H1 (cell line): ENCODE data around the gene NUP85. TPM values are rescaled to one million over a fixed set of nuclear protein-coding genes. Genes with fewer than 3 reads are reported as not detected.

Source experiments
- ATF3 ChIP-seq: IDR thresholded peaks from 2 replicates; pipeline ENCODE4 v1.6.1; 2011; ENCODE audit warnings: low read depth, mild to moderate bottlenecking, low read length; ENCODE audit not compliant: insufficient read depth
- BACH1 ChIP-seq: IDR thresholded peaks from 2 replicates; pipeline ENCODE4 v1.6.1; 2012; ENCODE audit warnings: low read length, improper control_type of control experiment
- CHD2 ChIP-seq: IDR thresholded peaks from 2 replicates; pipeline ENCODE4 v1.6.1; 2012; ENCODE audit warnings: low read length, improper control_type of control experiment
- E2F6 ChIP-seq: IDR thresholded peaks from 2 replicates; pipeline ENCODE4 v1.6.1; 2012; ENCODE audit warnings: inconsistent platforms
- JUND ChIP-seq: IDR thresholded peaks from 2 replicates; pipeline ENCODE4 v1.6.1; 2011; ENCODE audit warnings: mild to moderate bottlenecking, improper control_type of control experiment, low read length
- KDM4A ChIP-seq: IDR thresholded peaks from one replicate; pipeline ENCODE4 v1.7.1; 2012; ENCODE audit warnings: low read depth, mild to moderate bottlenecking, moderate library complexity, low read length, inconsistent platforms; ENCODE audit not compliant: severe bottlenecking
- NRF1 ChIP-seq: IDR thresholded peaks from 2 replicates; pipeline ENCODE4 v1.6.1; 2011; ENCODE audit warnings: mild to moderate bottlenecking, low read depth, low read length, improper control_type of control experiment
- POLR2A ChIP-seq, 2 experiments: IDR thresholded peaks; 1 replicate in 1 of 2; 2 replicates in 1 of 2; pipeline ENCODE4 v1.6.1; 2011; ENCODE audit warnings: low read depth in 2 of 2, low read length in 2 of 2, mild to moderate bottlenecking in 2 of 2; ENCODE audit errors: control extremely low read depth in 1 of 2
- POU5F1 ChIP-seq: IDR thresholded peaks from 2 replicates; pipeline ENCODE4 v1.6.1; 2011; ENCODE audit warnings: low read depth, mild to moderate bottlenecking, low read length, moderate library complexity
- RAD21 ChIP-seq, 2 experiments: IDR thresholded peaks in 1 of 2; conservative IDR thresholded peaks in 1 of 2; 2 replicates each; pipeline ENCODE4 v1.6.1; 2011; ENCODE audit warnings: low read depth in 2 of 2, low read length in 2 of 2, improper control_type of control experiment in 1 of 2, inconsistent platforms in 1 of 2, mild to moderate bottlenecking in 1 of 2, moderate library complexity in 1 of 2
- RBBP5 ChIP-seq: IDR thresholded peaks from 2 replicates; pipeline ENCODE4 v1.7.1; 2012; ENCODE audit warnings: low read depth, mild to moderate bottlenecking, inconsistent platforms, low read length, moderate library complexity, borderline replicate concordance
- SIN3A ChIP-seq, 2 experiments: IDR thresholded peaks in 1 of 2; conservative IDR thresholded peaks in 1 of 2; 2 replicates each; pipeline ENCODE4 v1.6.1; 2011 to 2012; ENCODE audit warnings: low read length in 2 of 2, improper control_type of control experiment in 1 of 2, low read depth in 1 of 2, mild to moderate bottlenecking in 1 of 2
- SRF ChIP-seq: IDR thresholded peaks from 2 replicates; pipeline ENCODE4 v1.6.1; 2011; ENCODE audit warnings: mild to moderate bottlenecking, low read depth, low read length, moderate library complexity
- TEAD4 ChIP-seq: IDR thresholded peaks from 2 replicates; pipeline ENCODE4 v1.6.1; 2012; ENCODE audit warnings: low read depth, low read length, inconsistent platforms, mixed read lengths
- USF2 ChIP-seq: IDR thresholded peaks from 2 replicates; pipeline ENCODE4 v1.6.1; 2011; ENCODE audit warnings: low read length, improper control_type of control experiment
- polyA plus RNA-seq, 7 experiments: library from polyadenylated mRNA; depleted of rRNA in 3 of 7; stranded (reverse) in 5 of 7; unstranded in 2 of 7; fragments of >200 nt in 5 of 7; fragments of 200-250 nt in 2 of 7; gene quantifications; 1 replicate in 5 of 7; 2 replicates in 1 of 7; 4 replicates in 1 of 7; pipeline versions ENCODE4 v1.2.1 to v1.2.3, GENCODE V29; 2011 to 2013; ENCODE audit warnings: missing spikeins in 2 of 7, mixed read lengths in 2 of 7
- total RNA-seq: library from RNA; stranded (reverse); fragmentation: NEBNext Ultra II Directional; extraction: Animal tissue kit (Norgen Biotek cat#: 25700); gene quantifications from 2 replicates; pipeline ENCODE4 v1.2.1, GENCODE V29; 2021
- TF ChIP-seq, protein P1 (sequence below): IDR thresholded peaks from 2 replicates; pipeline ENCODE4 v1.6.1; 2012; ENCODE audit warnings: inconsistent platforms

NUP85 gene
- total and polyA plus RNA-seq, 2 of the 8 experiments (the other 6 are each of a cell fraction or from before 2014, with no cell fraction given): 98.5 to 154 TPM

GRCh38 chr17:75271233-75271954 lies 65.9 kb downstream of the NUP85 start (continued):
- TF ChIP-seq ATF3: peak; percentile 88; the same call in 1 of the 2 replicates
- TF ChIP-seq E2F6: 0 out of 2 replicates have a peak, but pooled peaks have one; percentile 7
- TF ChIP-seq JUND: no peak
- TF ChIP-seq POU5F1: no peak
- peak in 1 of 2 experiments; percentile 44; a peak in 2 of 4 replicates for TF ChIP-seq RAD21 (IDR thresholded peaks at IDR 0.05 in 1 of 2, conservative IDR thresholded peaks at IDR 0.05 in 1 of 2; ENCODE audit: low read depth in 2 of 2, low read length in 2 of 2)
- peak; percentile 60; the same call in 1 of the 2 replicates for TF ChIP-seq RBBP5
- TF ChIP-seq, protein P1, sequence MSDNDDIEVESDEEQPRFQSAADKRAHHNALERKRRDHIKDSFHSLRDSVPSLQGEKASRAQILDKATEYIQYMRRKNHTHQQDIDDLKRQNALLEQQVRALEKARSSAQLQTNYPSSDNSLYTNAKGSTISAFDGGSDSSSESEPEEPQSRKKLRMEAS: 0 out of 2 replicates have a peak, but pooled peaks have one; percentile 9
- no peak for TF ChIP-seq TEAD4
- no peak for TF ChIP-seq CHD2
- peak in 1 of 2 experiments; percentile 16; a peak in 1 of 3 replicates for TF ChIP-seq POLR2A (IDR thresholded peaks at IDR 0.05; ENCODE audit: control extremely low read depth in 1 of 2, low read depth in 2 of 2, low read length in 2 of 2)
- peak; percentile 46; the same call in 1 of the 2 replicates for TF ChIP-seq BACH1
- TF ChIP-seq SIN3A (conservative IDR thresholded peaks at IDR 0.05 in 1 of 2, IDR thresholded peaks at IDR 0.05 in 1 of 2; ENCODE audit: low read depth in 1 of 2, low read length in 2 of 2): peak in 1 of 2 experiments; percentile 60; a peak in 2 of 4 replicates
- peak; percentile 81 for TF ChIP-seq SRF
- no peak for TF ChIP-seq USF2
- peak; percentile 94 for TF ChIP-seq KDM4A
- no peak for TF ChIP-seq NRF1
